Natural killer cell (primary cell): ENCODE measurements around the gene SMAD7. TPM values are rescaled to one million over a fixed set of nuclear protein-coding genes. Genes with fewer than 3 reads are reported as not detected.

Source experiments
- ATAC-seq, 3 donors: fragments of 150-1000 bp in 2 of 3; fragments of 200-7000 bp in 1 of 3; cut with Tn5 transposase; 1 replicate in 1 of 3; 2 replicates in 2 of 3; pipeline ENCODE4 v1.10.0; 2021; ENCODE audit warnings: mild to moderate bottlenecking in 2 of 3, moderate library complexity in 2 of 3
- DNase-seq, 2 donors: peaks; one replicate each; pipeline versions ENCODE4 v3.0.0 to v3.0.0-alpha.2; 2013 to 2021; ENCODE audit warnings: mixed read lengths in 1 of 2
- H3K27ac ChIP-seq: one replicate; pipeline ENCODE4 v1.5.1; 2013; ENCODE audit warnings: mild to moderate bottlenecking, low read length
- H3K27me3 ChIP-seq: one replicate; pipeline ENCODE4 v1.6.1; 2013; ENCODE audit warnings: low read length; ENCODE audit not compliant: control insufficient read depth, insufficient read depth
- H3K36me3 ChIP-seq: one replicate; pipeline ENCODE4 v1.6.1; 2013; ENCODE audit warnings: low read length; ENCODE audit not compliant: control insufficient read depth, insufficient read depth
- H3K4me1 ChIP-seq: one replicate; pipeline ENCODE4 v1.6.1; 2013; ENCODE audit warnings: low read length; ENCODE audit not compliant: control insufficient read depth, insufficient read depth
- H3K4me3 ChIP-seq: one replicate; pipeline ENCODE4 v1.5.1; 2013; ENCODE audit warnings: low read length
- H3K9me3 ChIP-seq: one replicate; pipeline ENCODE4 v1.6.1; 2013; ENCODE audit warnings: low read length; ENCODE audit not compliant: control insufficient read depth, insufficient read depth
- H3K27ac Mint-ChIP-seq, 2 donors: one replicate each; pipeline ENCODE4 v1.8.0; 2022; ENCODE audit warnings: mild to moderate bottlenecking in 2 of 2, mixed read lengths in 2 of 2, moderate library complexity in 1 of 2
- H3K27me3 Mint-ChIP-seq, 2 donors: one replicate each; pipeline ENCODE4 v1.8.0; 2022; ENCODE audit warnings: low read depth in 2 of 2, mixed read lengths in 2 of 2
- H3K36me3 Mint-ChIP-seq: one replicate; pipeline ENCODE4 v1.8.0; 2022; ENCODE audit warnings: mixed read lengths
- H3K4me1 Mint-ChIP-seq, 2 donors: one replicate each; pipeline ENCODE4 v1.8.0; 2022; ENCODE audit warnings: mixed read lengths in 2 of 2
- H3K4me3 Mint-ChIP-seq: one replicate; pipeline ENCODE4 v1.8.0; 2022; ENCODE audit warnings: mild to moderate bottlenecking, moderate library complexity, mixed read lengths
- H3K9me3 Mint-ChIP-seq, 2 donors: one replicate each; pipeline ENCODE4 v1.8.0; 2022; ENCODE audit warnings: mixed read lengths in 2 of 2
- WGBS: methylation state at CpG from one replicate; pipeline ENCODE4 v1.1.7; 2013; ENCODE audit warnings: missing lambda C conversion rate; ENCODE audit not compliant: insufficient coverage; 5-methylcytosine and 5-hydroxymethylcytosine counted together
- intact Hi-C: fragments of 100-400 bp; cut with micrococcal nuclease; formaldehyde crosslinking; loops from one replicate; pipeline ENCODE4 v1.14.2; 2022
- total RNA-seq, 4 donors: library from RNA; stranded (reverse); fragments of 120-200 nt in 1 of 4; gene quantifications; one replicate each; pipeline versions ENCODE4 v1.2.3 to v1.2.4, GENCODE V29; 2013 to 2022
- TF ChIP-seq, protein P1 (sequence below): fragments of 200-600 bp; IDR thresholded peaks from one replicate; pipeline ENCODE4 v1.8.0; 2022; ENCODE audit warnings: antibody characterized with exemption

Gene SMAD7
- total RNA-seq, 3 donors from 2014 or later (not counting 1 experiment from before 2014, with no cell fraction given): 127 to 204 (median 182) TPM

GRCh38 chr18:48994926-48995835, 44.4 kb upstream of the SMAD7 start:
- ATAC-seq (no peak), DNase-seq (no peak)
- H3K27me3 ChIP-seq: no peaks in the 10 kb centered on the region
- intact Hi-C loops: no loop called here
- H3K27ac ChIP-seq: no peak overlapping the region
- H3K27me3 Mint-ChIP-seq: peaks cover 0 to 13% of the 10 kb centered on the region in 2 donors
- no peaks in the 10 kb centered on the region for H3K9me3 Mint-ChIP-seq
- peak overlapping the region in 1 of 2 donors; percentile 38 for H3K27ac Mint-ChIP-seq
- no peaks in the 10 kb centered on the region for H3K9me3 ChIP-seq
- H3K36me3 Mint-ChIP-seq: no peaks in the 10 kb centered on the region
- H3K36me3 ChIP-seq: no peaks in the 10 kb centered on the region
- no peak overlapping the region for H3K4me3 Mint-ChIP-seq
- H3K4me3 ChIP-seq: no peak overlapping the region
- peaks cover 29% of the 10 kb centered on the region for H3K4me1 ChIP-seq
- 92% methylated on average over 20 of the region's 20 CpGs for WGBS
- TF ChIP-seq, protein P1, sequence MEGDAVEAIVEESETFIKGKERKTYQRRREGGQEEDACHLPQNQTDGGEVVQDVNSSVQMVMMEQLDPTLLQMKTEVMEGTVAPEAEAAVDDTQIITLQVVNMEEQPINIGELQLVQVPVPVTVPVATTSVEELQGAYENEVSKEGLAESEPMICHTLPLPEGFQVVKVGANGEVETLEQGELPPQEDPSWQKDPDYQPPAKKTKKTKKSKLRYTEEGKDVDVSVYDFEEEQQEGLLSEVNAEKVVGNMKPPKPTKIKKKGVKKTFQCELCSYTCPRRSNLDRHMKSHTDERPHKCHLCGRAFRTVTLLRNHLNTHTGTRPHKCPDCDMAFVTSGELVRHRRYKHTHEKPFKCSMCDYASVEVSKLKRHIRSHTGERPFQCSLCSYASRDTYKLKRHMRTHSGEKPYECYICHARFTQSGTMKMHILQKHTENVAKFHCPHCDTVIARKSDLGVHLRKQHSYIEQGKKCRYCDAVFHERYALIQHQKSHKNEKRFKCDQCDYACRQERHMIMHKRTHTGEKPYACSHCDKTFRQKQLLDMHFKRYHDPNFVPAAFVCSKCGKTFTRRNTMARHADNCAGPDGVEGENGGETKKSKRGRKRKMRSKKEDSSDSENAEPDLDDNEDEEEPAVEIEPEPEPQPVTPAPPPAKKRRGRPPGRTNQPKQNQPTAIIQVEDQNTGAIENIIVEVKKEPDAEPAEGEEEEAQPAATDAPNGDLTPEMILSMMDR: no peak
- peaks cover 15 to 30% of the 10 kb centered on the region in 2 donors for H3K4me1 Mint-ChIP-seq

DNA sequence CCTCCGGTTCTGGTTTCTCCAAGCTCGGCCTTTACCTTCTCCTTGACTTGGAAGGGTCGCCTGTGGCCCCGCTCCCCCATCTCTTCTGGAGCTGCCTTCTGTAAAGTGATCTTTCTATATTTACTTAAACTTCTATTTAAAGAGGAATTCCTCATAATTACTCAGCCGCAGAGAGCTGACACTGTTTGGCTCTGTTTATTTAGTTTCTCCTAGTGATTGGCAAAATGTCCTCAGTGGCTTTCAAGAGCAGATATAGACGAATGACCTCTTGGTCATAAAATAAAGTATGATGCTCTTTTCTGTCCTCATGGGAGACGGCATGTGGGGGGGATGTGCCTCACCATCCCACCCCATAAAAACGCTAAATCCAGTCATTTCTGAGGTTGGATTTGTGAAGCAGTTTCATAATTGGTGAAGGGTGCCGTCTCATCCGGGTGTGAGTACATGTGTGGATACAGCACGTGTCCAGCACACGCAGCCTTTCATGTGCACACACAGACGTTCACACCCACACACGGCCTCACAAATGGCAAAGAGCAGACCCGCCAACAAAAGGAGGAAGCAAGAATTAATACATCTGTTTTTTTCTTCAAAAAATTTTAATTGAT, 43.4 kb upstream of the SMAD7 start:
- WGBS: 92% methylated on average over 15 of the region's 15 CpGs
- TF ChIP-seq, protein P1: no peak
- H3K9me3 Mint-ChIP-seq: no peaks in the 10 kb centered on the region
- peaks cover 0 to 13% of the 10 kb centered on the region in 2 donors for H3K27me3 Mint-ChIP-seq
- no peaks in the 10 kb centered on the region for H3K36me3 Mint-ChIP-seq
- no peak overlapping the region for H3K4me3 Mint-ChIP-seq
- peaks cover 16 to 31% of the 10 kb centered on the region in 2 donors for H3K4me1 Mint-ChIP-seq
- H3K27ac ChIP-seq: no peak overlapping the region
- intact Hi-C loops: no loop called here
- no peak for ATAC-seq
- no peaks in the 10 kb centered on the region for H3K27me3 ChIP-seq
- H3K9me3 ChIP-seq: no peaks in the 10 kb centered on the region
- H3K4me1 ChIP-seq: peaks cover 29% of the 10 kb centered on the region
- H3K4me3 ChIP-seq: no peak overlapping the region
- no peak overlapping the region for H3K27ac Mint-ChIP-seq
- no peak for DNase-seq
- H3K36me3 ChIP-seq: no peaks in the 10 kb centered on the region

- intact Hi-C loops: no loop called here
- 94% methylated on average over 10 of the region's 10 CpGs for WGBS
- Histone ChIP-seq H3K4me3 (no peak overlapping the region), H3K4me1 (peaks cover 29% of the 10 kb centered on the region), H3K27ac (no peak overlapping the region), H3K9me3 (no peaks in the 10 kb centered on the region), H3K27me3 (no peaks in the 10 kb centered on the region), H3K36me3 (no peaks in the 10 kb centered on the region)
- no peak for ATAC-seq
- TF ChIP-seq, protein P1: no peak
- no peak for DNase-seq
- no peak overlapping the region for H3K27ac Mint-ChIP-seq
- no peaks in the 10 kb centered on the region for H3K36me3 Mint-ChIP-seq
- no peaks in the 10 kb centered on the region for H3K9me3 Mint-ChIP-seq
- no peak overlapping the region for H3K4me3 Mint-ChIP-seq
- peaks cover 16 to 31% of the 10 kb centered on the region in 2 donors for H3K4me1 Mint-ChIP-seq
- peaks cover 0 to 13% of the 10 kb centered on the region in 2 donors for H3K27me3 Mint-ChIP-seq
These were observed 42.8 kb upstream of the SMAD7 start for GRCh38 chr18:48993586-48993985.
